Loucy (cell line): ENCODE data around the gene WNT3.

ENCODE experiments used
- H2AFZ ChIP-seq: fragments of 200-600 bp; sonication (generic); 2 replicates; pipeline ENCODE4 v1.6.0; 2016; ENCODE audit warnings: antibody characterized with exemption, mild to moderate bottlenecking, low read length, moderate library complexity
- H3F3A ChIP-seq: fragments of 200-600 bp; 2 replicates; pipeline ENCODE4 v1.6.0; 2016; ENCODE audit warnings: antibody characterized with exemption, low read depth, mild to moderate bottlenecking
- H3K27me3 ChIP-seq: fragments of 200-600 bp; sonication (generic); 2 replicates; pipeline ENCODE4 v1.6.1; 2014; ENCODE audit warnings: low read length, mild to moderate bottlenecking; ENCODE audit not compliant: insufficient read depth, poor library complexity, severe bottlenecking
- H3K36me3 ChIP-seq: fragments of 200-600 bp; sonication (generic); 2 replicates; pipeline ENCODE4 v1.6.1; 2016; ENCODE audit warnings: low read length; ENCODE audit not compliant: insufficient read depth
- H3K4me1 ChIP-seq: fragments of 200-600 bp; sonication (generic); 2 replicates; pipeline ENCODE4 v1.5.1; 2014; ENCODE audit warnings: low read length, mild to moderate bottlenecking; ENCODE audit not compliant: insufficient read depth, poor library complexity, severe bottlenecking
- H3K4me2 ChIP-seq: fragments of 200-600 bp; sonication (generic); 2 replicates; pipeline ENCODE4 v1.6.0; 2014; ENCODE audit warnings: antibody characterized with exemption, low read length, low read depth, mild to moderate bottlenecking; ENCODE audit not compliant: poor library complexity, severe bottlenecking
- H3K4me3 ChIP-seq: fragments of 200-600 bp; sonication (generic); 2 replicates; pipeline ENCODE4 v1.5.1; 2014; ENCODE audit warnings: low read length, mild to moderate bottlenecking, mixed read lengths; ENCODE audit not compliant: poor library complexity, severe bottlenecking
- H3K79me2 ChIP-seq: fragments of 200-600 bp; sonication (generic); 2 replicates; pipeline ENCODE4 v1.6.1; 2014; ENCODE audit warnings: low read length; ENCODE audit not compliant: insufficient read depth
- H3K9ac ChIP-seq: fragments of 200-600 bp; sonication (generic); 2 replicates; pipeline ENCODE4 v1.6.0; 2014; ENCODE audit warnings: mild to moderate bottlenecking, low read depth, low read length, moderate library complexity; ENCODE audit not compliant: poor library complexity, severe bottlenecking
- H3K9me2 ChIP-seq: fragments of 200-600 bp; sonication (generic); replicated peaks from 2 replicates; pipeline ENCODE4 v1.6.1; 2016; ENCODE audit warnings: low read depth, low read length, mixed read lengths
- H3K9me3 ChIP-seq: fragments of 200-600 bp; sonication (generic); 2 replicates; pipeline ENCODE4 v1.6.1; 2014; ENCODE audit warnings: mild to moderate bottlenecking, antibody characterized with exemption, low read length, low read depth; ENCODE audit not compliant: insufficient read depth
- H4K20me1 ChIP-seq: fragments of 200-600 bp; sonication (generic); 2 replicates; pipeline ENCODE4 v1.6.0; 2014; ENCODE audit warnings: antibody characterized with exemption, low read length, mild to moderate bottlenecking; ENCODE audit not compliant: insufficient read depth, poor library complexity, severe bottlenecking
- EZH2phosphoT487 ChIP-seq: fragments of 200-600 bp; IDR thresholded peaks from 2 replicates; pipeline ENCODE4 v1.6.1; 2018; ENCODE audit warnings: antibody characterized with exemption, mild to moderate bottlenecking, moderate library complexity, borderline replicate concordance
- TF ChIP-seq, protein P1 (sequence below): fragments of 200-600 bp; sonication (generic); conservative IDR thresholded peaks from 2 replicates; pipeline ENCODE4 v1.5.1; 2014; ENCODE audit warnings: mild to moderate bottlenecking, antibody characterized with exemption, low read length

The WNT3 gene

DNA sequence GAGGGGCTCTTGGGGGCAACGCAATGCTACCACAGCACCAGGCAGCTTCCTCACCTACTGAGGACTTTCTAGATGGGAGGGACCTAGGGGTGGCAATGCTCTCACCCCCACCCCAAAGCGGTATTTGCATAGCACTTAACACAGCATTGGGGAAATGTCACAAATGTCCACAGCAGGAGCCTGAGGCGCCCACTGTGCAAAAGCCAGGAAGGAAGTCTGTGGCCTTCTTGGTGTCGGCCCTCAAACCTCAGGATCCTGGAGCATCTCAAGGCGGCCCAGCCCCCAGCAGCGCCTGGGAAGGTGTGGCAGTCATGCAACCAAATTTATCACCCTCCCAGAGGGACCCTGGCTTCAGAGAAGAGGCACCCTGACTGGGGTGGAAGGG is 45.3 kb downstream of the WNT3 start:
- no peaks in the 10 kb centered on the region for H3K79me2 ChIP-seq
- H3K4me1 ChIP-seq, result peaks cover 22% of the 10 kb centered on the region
- no peaks in the 10 kb centered on the region for H3K9me2 ChIP-seq
- peak overlapping the region; percentile 80 for H3K4me3 ChIP-seq
- no peaks in the 10 kb centered on the region for H4K20me1 ChIP-seq
- H3K27me3 ChIP-seq, result no peaks in the 10 kb centered on the region
- no peak overlapping the region for H3K9ac ChIP-seq
- H3K4me2 ChIP-seq, result peak overlapping the region; percentile 69
- H3K9me3 ChIP-seq, result no peaks in the 10 kb centered on the region
- TF ChIP-seq, protein P1, sequence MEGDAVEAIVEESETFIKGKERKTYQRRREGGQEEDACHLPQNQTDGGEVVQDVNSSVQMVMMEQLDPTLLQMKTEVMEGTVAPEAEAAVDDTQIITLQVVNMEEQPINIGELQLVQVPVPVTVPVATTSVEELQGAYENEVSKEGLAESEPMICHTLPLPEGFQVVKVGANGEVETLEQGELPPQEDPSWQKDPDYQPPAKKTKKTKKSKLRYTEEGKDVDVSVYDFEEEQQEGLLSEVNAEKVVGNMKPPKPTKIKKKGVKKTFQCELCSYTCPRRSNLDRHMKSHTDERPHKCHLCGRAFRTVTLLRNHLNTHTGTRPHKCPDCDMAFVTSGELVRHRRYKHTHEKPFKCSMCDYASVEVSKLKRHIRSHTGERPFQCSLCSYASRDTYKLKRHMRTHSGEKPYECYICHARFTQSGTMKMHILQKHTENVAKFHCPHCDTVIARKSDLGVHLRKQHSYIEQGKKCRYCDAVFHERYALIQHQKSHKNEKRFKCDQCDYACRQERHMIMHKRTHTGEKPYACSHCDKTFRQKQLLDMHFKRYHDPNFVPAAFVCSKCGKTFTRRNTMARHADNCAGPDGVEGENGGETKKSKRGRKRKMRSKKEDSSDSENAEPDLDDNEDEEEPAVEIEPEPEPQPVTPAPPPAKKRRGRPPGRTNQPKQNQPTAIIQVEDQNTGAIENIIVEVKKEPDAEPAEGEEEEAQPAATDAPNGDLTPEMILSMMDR, result no peak
- TF ChIP-seq EZH2phosphoT487, result no peak
- H3K36me3 ChIP-seq, result no peaks in the 10 kb centered on the region
- no peak overlapping the region for H2AFZ ChIP-seq
- H3F3A ChIP-seq, result no peaks in the 10 kb centered on the region

DNA sequence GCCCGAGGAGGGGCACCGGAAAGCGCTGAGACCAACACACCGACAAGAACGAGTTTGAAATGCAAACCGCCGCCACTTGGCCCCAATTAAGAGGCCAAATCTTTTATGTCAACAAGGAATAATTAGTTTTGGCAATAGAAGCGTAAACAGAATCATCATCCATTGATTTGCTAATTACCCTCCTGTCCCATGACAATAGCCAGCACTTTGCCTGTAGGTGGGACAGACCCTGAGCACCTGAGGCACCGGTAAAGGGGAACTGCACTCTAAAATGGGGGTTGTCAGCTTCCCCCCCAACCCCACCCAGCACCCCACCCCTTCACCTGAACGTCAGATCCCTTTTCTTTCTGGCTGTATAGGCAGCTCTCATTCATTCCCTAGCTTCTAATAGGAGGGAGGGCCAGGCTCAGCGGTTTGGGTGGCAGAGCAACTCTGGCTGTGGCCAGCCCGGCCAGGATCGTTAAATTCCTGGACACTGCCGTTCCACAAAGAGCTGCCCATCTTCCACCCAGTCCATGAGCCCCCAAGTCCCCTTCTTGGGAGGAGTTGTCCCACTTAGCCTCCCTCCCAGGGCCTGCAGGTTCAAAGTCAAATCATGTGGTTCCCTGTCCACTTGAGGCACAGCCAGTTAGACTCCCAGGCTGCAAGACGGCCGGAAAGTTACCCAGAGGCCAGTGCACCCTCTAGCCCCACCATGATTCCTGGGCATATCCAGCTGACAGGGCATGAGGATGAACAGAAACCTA is 45.8 kb downstream of the WNT3 start:
- no peak for TF ChIP-seq EZH2phosphoT487
- TF ChIP-seq, protein P1, result no peak
- Histone ChIP-seq H3K9me3 (no peaks in the 10 kb centered on the region), H3K79me2 (no peaks in the 10 kb centered on the region), H3K36me3 (no peaks in the 10 kb centered on the region), H3K4me3 (peak overlapping the region; percentile 80), H3K9ac (no peak overlapping the region), H3K4me2 (peak overlapping the region; percentile 69), H2AFZ (no peak overlapping the region), H3F3A (no peaks in the 10 kb centered on the region), H3K9me2 (no peaks in the 10 kb centered on the region), H3K27me3 (no peaks in the 10 kb centered on the region), H4K20me1 (no peaks in the 10 kb centered on the region), H3K4me1 (peaks cover 22% of the 10 kb centered on the region)

DNA sequence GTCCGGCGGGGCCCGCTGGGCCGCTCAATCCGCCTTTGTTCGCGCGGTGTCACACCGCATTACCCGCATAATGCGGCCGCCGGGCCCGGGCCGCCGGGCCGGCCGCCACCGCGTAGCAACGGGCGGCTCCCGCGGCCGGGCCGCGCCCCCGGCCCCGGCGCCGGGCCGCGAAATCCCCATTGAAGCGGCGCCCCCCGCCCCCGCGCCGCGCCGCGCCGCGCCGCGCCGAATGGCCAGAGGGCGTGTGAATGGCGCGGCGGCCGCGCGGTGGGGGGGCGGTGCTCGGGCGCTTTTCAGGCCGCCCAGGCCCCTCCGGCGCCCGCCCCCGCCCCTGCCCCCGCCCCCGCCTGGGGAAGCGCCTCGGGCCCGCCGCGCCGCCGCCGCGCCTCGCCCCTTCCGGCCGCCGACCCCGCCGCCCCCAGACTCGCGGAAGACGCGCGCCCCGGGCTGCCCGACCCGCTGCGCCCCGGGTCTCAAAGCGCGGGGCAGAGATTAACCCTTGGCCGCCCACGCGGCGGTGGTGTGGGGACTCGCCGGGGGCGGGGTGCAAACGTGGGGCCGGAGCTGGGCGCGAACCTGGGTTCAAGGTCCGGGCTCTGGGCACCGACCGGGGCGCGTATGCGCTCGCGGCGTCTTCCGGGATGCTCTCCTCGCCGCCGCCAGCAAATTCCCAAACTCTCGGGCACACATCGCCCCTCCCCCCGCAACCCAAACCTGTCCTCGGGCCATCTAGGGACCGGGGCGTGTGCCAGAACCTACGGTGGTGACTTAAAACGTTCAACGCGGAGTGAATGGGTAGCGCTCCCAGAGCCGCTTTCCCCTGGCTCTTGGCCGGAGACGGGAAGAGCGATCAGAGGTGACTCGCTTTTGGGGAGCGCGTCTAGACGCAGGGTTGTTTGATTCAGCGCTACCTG is 46.7 kb downstream of the WNT3 start:
- peak overlapping the region; percentile 69 for H3K4me2 ChIP-seq
- no peaks in the 10 kb centered on the region for H3K9me3 ChIP-seq
- peak overlapping the region; percentile 80 for H3K4me3 ChIP-seq
- peaks cover 22% of the 10 kb centered on the region for H3K4me1 ChIP-seq
- no peaks in the 10 kb centered on the region for H4K20me1 ChIP-seq
- no peaks in the 10 kb centered on the region for H3K27me3 ChIP-seq
- H3K9me2 ChIP-seq, result no peaks in the 10 kb centered on the region
- H3K9ac ChIP-seq, result peak overlapping the region; percentile 65
- TF ChIP-seq EZH2phosphoT487, result no peak
- TF ChIP-seq, protein P1, result no peak
- H3K36me3 ChIP-seq, result no peaks in the 10 kb centered on the region
- peak overlapping the region; percentile 89 for H2AFZ ChIP-seq
- no peaks in the 10 kb centered on the region for H3F3A ChIP-seq
- H3K79me2 ChIP-seq, result no peaks in the 10 kb centered on the region
